Measurements from ENCODE around the gene CACNA2D4. TPM values are rescaled to one million over a fixed set of nuclear protein-coding genes. Genes with fewer than 3 reads are reported as not detected.

Gene CACNA2D4
- total RNA-seq, 3 donors from 2014 or later, result 3.9 to 9.3 (median 4.8) TPM

DNA sequence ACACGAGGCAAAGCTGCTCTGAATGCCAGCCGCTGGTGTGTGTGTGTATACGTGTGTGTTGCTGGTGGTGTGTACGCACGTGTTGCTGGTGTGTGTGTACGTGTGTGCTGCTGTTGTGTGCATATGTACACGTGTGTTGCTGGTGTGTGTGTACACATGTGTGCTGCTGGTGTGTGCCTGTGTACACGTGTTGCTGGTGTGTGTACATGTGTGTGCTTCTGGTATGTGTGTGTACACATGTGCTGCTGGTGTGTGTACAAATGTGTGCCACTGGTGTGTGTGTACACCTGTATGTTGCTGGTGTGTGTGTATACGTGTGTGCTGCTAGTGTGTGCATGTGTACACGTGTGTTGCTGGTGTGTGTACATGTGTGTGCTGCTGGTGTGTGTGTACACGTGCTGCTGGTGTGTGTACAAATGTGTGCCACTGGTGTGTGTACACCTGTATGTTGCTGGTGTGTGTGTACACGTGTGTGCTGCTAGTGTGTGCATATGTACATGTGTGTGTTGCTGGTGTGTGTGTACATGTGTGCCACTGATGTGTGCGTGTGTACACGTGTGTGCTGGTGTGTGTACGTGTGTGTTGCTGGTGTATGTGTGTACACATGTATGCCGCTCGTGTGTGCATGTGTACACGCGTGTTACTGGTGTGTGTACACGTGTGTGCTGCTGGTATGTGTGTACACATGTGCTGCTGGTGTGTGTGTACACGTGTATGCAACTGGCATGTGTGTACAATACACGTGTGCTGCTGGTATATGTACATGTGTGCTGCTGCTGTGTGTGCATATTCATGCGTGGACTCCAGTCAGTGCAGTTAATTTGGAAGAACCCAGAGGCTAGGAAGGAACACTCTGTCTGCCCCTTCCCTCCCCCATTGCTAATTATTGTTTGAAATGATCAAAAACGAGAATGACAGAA, 47.2 kb downstream of the CACNA2D4 start:
- ATAC-seq, result no peak
- Histone ChIP-seq H3K4me3 (no peak overlapping the region), H3K9me3 (no peaks in the 10 kb centered on the region), H3K36me3 (ENCODE audit: low read depth) (no peaks in the 10 kb centered on the region), H3K4me1 (ENCODE audit: low read depth) (no peaks in the 10 kb centered on the region)
- intact Hi-C loops (cut with DNase I, micrococcal nuclease), result no loop called here
- DNase-seq, result no peak
- TF ChIP-seq CTCF (IDR thresholded peaks at IDR 0.05), result no peak

GRCh38 chr12:1870086-1870485, 48.4 kb downstream of the CACNA2D4 start:
- Histone ChIP-seq H3K9me3 (no peaks in the 10 kb centered on the region), H3K4me3 (no peak overlapping the region), H3K36me3 (ENCODE audit: low read depth) (no peaks in the 10 kb centered on the region), H3K4me1 (ENCODE audit: low read depth) (no peaks in the 10 kb centered on the region)
- DNase-seq (no peak), ATAC-seq (no peak)
- intact Hi-C loops (cut with DNase I, micrococcal nuclease), result no loop called here
- no peak for TF ChIP-seq CTCF (IDR thresholded peaks at IDR 0.05)

DNA sequence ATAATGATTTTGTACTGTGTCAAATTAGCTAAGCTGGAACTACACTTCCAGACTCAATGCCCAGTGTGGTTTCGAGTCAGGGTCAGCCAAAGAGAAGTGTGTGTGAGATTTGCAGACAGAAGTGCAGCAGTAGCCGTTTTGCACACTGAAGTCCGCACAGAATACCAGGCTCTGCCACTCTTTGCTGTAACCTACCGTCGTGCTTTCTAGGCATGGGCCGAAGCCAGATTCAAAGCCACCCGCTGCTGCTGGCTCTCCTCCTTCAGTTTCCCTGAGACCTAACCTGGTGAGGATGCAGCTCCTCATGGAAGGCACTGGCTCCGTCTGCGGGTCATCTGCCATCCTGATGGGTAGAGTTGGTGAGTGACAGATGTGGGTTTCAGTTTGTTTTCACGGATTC, 49.3 kb downstream of the CACNA2D4 start:
- no peak overlapping the region for H3K4me3 ChIP-seq
- H3K4me1 ChIP-seq (ENCODE audit: low read depth), result no peaks in the 10 kb centered on the region
- TF ChIP-seq CTCF (IDR thresholded peaks at IDR 0.05), result no peak
- DNase-seq, result no peak
- intact Hi-C loops (cut with DNase I, micrococcal nuclease), result no loop called here
- no peaks in the 10 kb centered on the region for H3K36me3 ChIP-seq (ENCODE audit: low read depth)
- no peaks in the 10 kb centered on the region for H3K9me3 ChIP-seq
- ATAC-seq, result no peak

GRCh38 chr12:1865284-1865866, 53.1 kb downstream of the CACNA2D4 start:
- Histone ChIP-seq H3K9me3 (no peaks in the 10 kb centered on the region), H3K4me3 (no peak overlapping the region), H3K4me1 (ENCODE audit: low read depth) (no peaks in the 10 kb centered on the region), H3K36me3 (ENCODE audit: low read depth) (no peaks in the 10 kb centered on the region)
- no peak for TF ChIP-seq CTCF (IDR thresholded peaks at IDR 0.05)
- intact Hi-C loops (cut with DNase I, micrococcal nuclease), result no loop called here
- no peak for ATAC-seq
- DNase-seq, result no peak

DNA sequence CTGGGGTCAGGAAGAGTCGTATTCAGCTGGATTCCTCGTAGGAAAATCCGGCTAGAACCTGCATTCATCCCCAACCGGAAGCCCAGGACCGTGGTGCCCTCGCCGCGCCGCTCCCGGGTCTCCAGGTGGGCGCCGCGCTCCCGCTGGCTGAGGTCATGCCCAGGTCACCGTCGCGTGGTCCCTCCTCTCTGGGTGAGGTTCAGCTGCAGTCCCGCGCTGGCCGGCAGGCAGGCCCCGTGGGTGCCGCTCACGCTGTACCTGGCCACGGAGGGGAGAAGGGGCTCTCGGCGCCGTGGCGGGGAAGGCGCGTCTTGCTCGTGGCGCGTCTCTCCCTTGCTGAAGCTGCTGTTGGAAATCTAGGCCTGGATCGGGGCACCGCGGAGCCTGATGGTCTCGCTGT, 53.6 kb downstream of the CACNA2D4 start:
- no peaks in the 10 kb centered on the region for H3K36me3 ChIP-seq (ENCODE audit: low read depth)
- intact Hi-C loops (cut with DNase I, micrococcal nuclease), result no loop called here
- H3K4me3 ChIP-seq, result no peak overlapping the region
- no peak for TF ChIP-seq CTCF (IDR thresholded peaks at IDR 0.05)
- H3K4me1 ChIP-seq (ENCODE audit: low read depth), result no peaks in the 10 kb centered on the region
- DNase-seq (no peak), ATAC-seq (no peak)
- H3K9me3 ChIP-seq, result no peaks in the 10 kb centered on the region
